Stomach (tissue), 9 donors: ENCODE data around the gene SRCIN1. TPM values are rescaled to one million over a fixed set of nuclear protein-coding genes. Genes with fewer than 3 reads are reported as not detected.

Experiments used
- DNase-seq, 2 donors: peaks; one replicate each; pipeline versions ENCODE4 v3.0.0 to v3.0.0-alpha.2; 2013 to 2019
- H3K27ac ChIP-seq, 5 donors: fragments of 200-600 bp in 4 of 5; sonication (generic) in 4 of 5; one replicate each; pipeline ENCODE4 v1.5.1; 2013 to 2019; ENCODE audit warnings: mild to moderate bottlenecking in 1 of 5, moderate library complexity in 1 of 5
- H3K27me3 ChIP-seq, 3 donors: fragments of 200-600 bp; sonication (generic); one replicate each; pipeline ENCODE4 v1.5.1; 2017 to 2019; ENCODE audit warnings: mixed run types in 1 of 3
- H3K36me3 ChIP-seq, 4 donors: fragments of 200-600 bp; sonication (generic); 1 replicate in 3 of 4; 2 replicates in 1 of 4; pipeline ENCODE4 v1.5.1; 2016 to 2019
- H3K4me1 ChIP-seq, 4 donors: fragments of 200-600 bp; sonication (generic); one replicate each; pipeline ENCODE4 v1.5.1; 2016 to 2019
- H3K4me3 ChIP-seq, 4 donors: fragments of 200-600 bp; sonication (generic) in 3 of 4; one replicate each; pipeline ENCODE4 v1.5.1; 2016 to 2019; ENCODE audit warnings: mild to moderate bottlenecking in 1 of 4
- H3K9me3 ChIP-seq, 4 donors: fragments of 200-600 bp; sonication (generic); one replicate each; pipeline ENCODE4 v1.5.1; 2016 to 2019
- CTCF ChIP-seq, 7 experiments: fragments of 450-650 bp in 4 of 7; fragments of 200-600 bp in 3 of 7; sonication (generic) in 3 of 7; IDR thresholded peaks; one replicate each; pipeline ENCODE4 v1.5.1; 2016 to 2019; ENCODE audit warnings: antibody characterized with exemption in 7 of 7, control low read depth in 2 of 7, mild to moderate bottlenecking in 1 of 7
- EP300 ChIP-seq: sonication (generic); formaldehyde crosslinking; IDR thresholded peaks from one replicate; pipeline ENCODE4 v1.6.1; 2017; ENCODE audit warnings: antibody characterized with exemption
- POLR2A ChIP-seq, 4 donors: fragments of 450-650 bp; IDR thresholded peaks; one replicate each; pipeline ENCODE4 v1.6.1; 2016; ENCODE audit warnings: antibody characterized with exemption in 4 of 4, control low read depth in 2 of 4, mild to moderate bottlenecking in 1 of 4, moderate library complexity in 1 of 4
- POLR2AphosphoS5 ChIP-seq, 3 donors: sonication (generic); formaldehyde crosslinking; IDR thresholded peaks; one replicate each; pipeline ENCODE4 v1.6.1; 2016; ENCODE audit warnings: antibody characterized with exemption in 3 of 3
- WGBS, 5 donors: extraction: QIAGEN DNeasy Blood & Tissue Kit in 3 of 5; methylation state at CpG; one replicate each; pipeline versions ENCODE4 v1.1.5 to v1.1.7; 2013 to 2018; 5-methylcytosine and 5-hydroxymethylcytosine counted together
- intact Hi-C: fragments of 100-400 bp; cut with DNase I; formaldehyde crosslinking; loops from one replicate; pipeline ENCODE4 v1.15.1; 2023; ENCODE audit warnings: low total_unique reads
- polyA plus RNA-seq, 3 donors: library from polyadenylated mRNA; stranded (reverse); fragments of 200-250 nt; gene quantifications; one replicate each; pipeline ENCODE4 v1.2.3, GENCODE V29; 2013
- total RNA-seq, 5 donors: library from RNA; depleted of rRNA; stranded (reverse); fragments of >200 nt; gene quantifications; one replicate each; pipeline versions ENCODE4 v1.1.0 to v1.2.3, GENCODE V29; 2014 to 2016
- donor health status: healthy with polysubstance abuse.
- donor health status: Bipolar disorder and iron deficiency.
- donor health status: healthy.

Gene SRCIN1
- total and polyA plus RNA-seq, 8 donors = 0.29 to 21.9 (median 1.9) TPM

- H3K27me3 ChIP-seq = peaks cover 0 to 59% (median 0%) of the 10 kb centered on the region in 3 donors
- no peaks in the 10 kb centered on the region for H3K9me3 ChIP-seq
- no peak overlapping the region for H3K27ac ChIP-seq
- intact Hi-C loops = no loop called here
- DNase-seq = no peak
- WGBS, 5 donors = 79 to 90% (median 87%) methylated on average over 11 of the region's 11 CpGs
- no peaks in the 10 kb centered on the region for H3K36me3 ChIP-seq
- peaks cover 0 to 13% (median 9%) of the 10 kb centered on the region in 4 donors for H3K4me1 ChIP-seq
- H3K4me3 ChIP-seq = no peak overlapping the region
- TF ChIP-seq EP300 (no peak), POLR2AphosphoS5 (IDR thresholded peaks at IDR 0.05) (no peak)
Measured at GRCh38 chr17:38617967-38618760, 12.4 kb upstream of the SRCIN1 start.

- Histone ChIP-seq H3K4me3 (no peak overlapping the region), H3K27ac (no peak overlapping the region), H3K9me3 (no peaks in the 10 kb centered on the region), H3K4me1 (peaks cover 0 to 13% (median 12%) of the 10 kb centered on the region in 4 donors), H3K36me3 (no peaks in the 10 kb centered on the region), H3K27me3 (peaks cover 0 to 51% (median 0%) of the 10 kb centered on the region in 3 donors)
- TF ChIP-seq POLR2AphosphoS5 (IDR thresholded peaks at IDR 0.05) (no peak), CTCF (IDR thresholded peaks at IDR 0.05) (no peak), POLR2A (IDR thresholded peaks at IDR 0.05) (no peak), EP300 (no peak)
- whole genome bisulfite sequencing, 5 donors = 80 to 87% (median 83%) methylated on average over 13 to 19 of the region's 19 CpGs
- no peak for DNase-seq
- intact Hi-C loops = no loop called here
Measured at GRCh38 chr17:38617074-38617860, 11.5 kb upstream of the SRCIN1 start.

- Histone ChIP-seq H3K36me3 (no peaks in the 10 kb centered on the region), H3K4me1 (peaks cover 0 to 13% (median 12%) of the 10 kb centered on the region in 4 donors), H3K27ac (no peak overlapping the region), H3K4me3 (no peak overlapping the region), H3K27me3 (peaks cover 0 to 51% (median 0%) of the 10 kb centered on the region in 3 donors), H3K9me3 (peaks cover 0 to 8% (median 4%) of the 10 kb centered on the region in 4 donors)
- intact Hi-C loops = no loop called here
- DNase-seq = no peak
- 79 to 88% (median 84%) methylated on average over 5 of the region's 5 CpGs for WGBS, 5 donors
- no peak for TF ChIP-seq EP300
- no peak for TF ChIP-seq CTCF (IDR thresholded peaks at IDR 0.05)
- no peak for TF ChIP-seq POLR2AphosphoS5 (IDR thresholded peaks at IDR 0.05)
- no peak for TF ChIP-seq POLR2A (IDR thresholded peaks at IDR 0.05)
Measured at GRCh38 chr17:38616361-38616760, 10.6 kb upstream of the SRCIN1 start.

- Histone ChIP-seq H3K4me3 (no peak overlapping the region), H3K36me3 (no peaks in the 10 kb centered on the region), H3K27me3 (peaks cover 0 to 51% (median 12%) of the 10 kb centered on the region in 3 donors), H3K9me3 (peaks cover 0 to 8% (median 4%) of the 10 kb centered on the region in 4 donors), H3K27ac (no peak overlapping the region), H3K4me1 (peaks cover 0 to 13% (median 12%) of the 10 kb centered on the region in 4 donors)
- TF ChIP-seq CTCF (IDR thresholded peaks at IDR 0.05) = no peak
- peak in 1 of 3 donors; percentile 25 for TF ChIP-seq POLR2AphosphoS5 (IDR thresholded peaks at IDR 0.05)
- no peak for TF ChIP-seq EP300
- peak in 1 of 2 donors; percentile 49 for DNase-seq
- whole genome bisulfite sequencing, 5 donors = 51 to 68% (median 60%) methylated on average over 7 of the region's 7 CpGs
- intact Hi-C loops = no loop called here
Measured at GRCh38 chr17:38613981-38614779, 8.4 kb upstream of the SRCIN1 start.
